Adrenal gland (tissue), 12 donors: ENCODE data around the gene STK24. TPM values are rescaled to one million over a fixed set of nuclear protein-coding genes. Genes with fewer than 3 reads are reported as not detected.

ENCODE experiments used
- DNase-seq, 7 donors: peaks; one replicate each; pipeline ENCODE4 v3.0.0-alpha.2; 2019 to 2020
- H3K27ac ChIP-seq, 5 donors: fragments of 200-600 bp; sonication (generic) in 4 of 5; 1 replicate in 3 of 5; 2 replicates in 2 of 5; pipeline versions ENCODE4 v1.5.1 to v1.8.0; 2016 to 2020; ENCODE audit warnings: mild to moderate bottlenecking in 1 of 5
- H3K27me3 ChIP-seq: fragments of 200-600 bp; 2 replicates; pipeline ENCODE4 v1.8.0; 2021
- H3K36me3 ChIP-seq, 2 donors: fragments of 200-600 bp; replicated peaks in 1 of 2; 1 replicate in 1 of 2; 2 replicates in 1 of 2; pipeline versions ENCODE4 v1.5.1 to v1.8.0; 2018 to 2022
- H3K4me1 ChIP-seq, 2 donors: fragments of 200-600 bp; replicated peaks in 1 of 2; 1 replicate in 1 of 2; 2 replicates in 1 of 2; pipeline versions ENCODE4 v1.5.1 to v1.8.0; 2018 to 2021
- H3K4me3 ChIP-seq, 4 donors: fragments of 200-600 bp; sonication (generic) in 3 of 4; one replicate each; pipeline ENCODE4 v1.5.1; 2016 to 2018
- H3K9me3 ChIP-seq, 3 donors: fragments of 200-600 bp; sonication (generic) in 1 of 3; replicated peaks in 1 of 3; 1 replicate in 2 of 3; 2 replicates in 1 of 3; pipeline versions ENCODE4 v1.5.1 to v1.8.0; 2016 to 2021
- CTCF ChIP-seq, 6 experiments: fragments of 450-650 bp in 4 of 6; fragments of 200-600 bp in 2 of 6; sonication (generic) in 1 of 6; IDR thresholded peaks; 1 replicate in 5 of 6; 2 replicates in 1 of 6; pipeline versions ENCODE4 v1.5.1 to v1.8.0; 2016 to 2021; ENCODE audit warnings: antibody characterized with exemption in 6 of 6, mild to moderate bottlenecking in 2 of 6, moderate library complexity in 1 of 6
- POLR2A ChIP-seq, 2 donors: fragments of 450-650 bp; IDR thresholded peaks; one replicate each; pipeline ENCODE4 v1.6.1; 2017; ENCODE audit warnings: antibody characterized with exemption in 2 of 2, mild to moderate bottlenecking in 2 of 2, moderate library complexity in 1 of 2
- WGBS, 4 donors: extraction: QIAGEN DNeasy Blood & Tissue Kit in 2 of 4; methylation state at CpG; one replicate each; pipeline versions ENCODE4 v1.1.5 to v1.1.7; 2013 to 2017; 5-methylcytosine and 5-hydroxymethylcytosine counted together
- intact Hi-C, 2 donors: fragments of 100-400 bp; cut with DNase I; formaldehyde crosslinking; loops; one replicate each; pipeline versions ENCODE4 v1.14.1 to v1.15.0; 2022 to 2023
- polyA plus RNA-seq, 3 donors: library from polyadenylated mRNA; stranded (reverse); fragments of 200-250 nt in 2 of 3; fragments of 350-450 nt in 1 of 3; fragmentation: Illumina TruSeq in 1 of 3; extraction: RNeasy Lipid Tissue Mini Kit (QIAGEN cat#74804) in 1 of 3; gene quantifications; one replicate each; pipeline ENCODE4 v1.2.3, GENCODE V29; 2013 to 2014
- total RNA-seq, 9 donors: library from RNA; depleted of rRNA in 4 of 9; stranded (reverse); fragments of >200 nt in 4 of 9; fragments of 120-200 nt in 1 of 9; fragmentation: NEBNext Ultra II Directional in 1 of 9; extraction: Animal tissue kit (Norgen Biotek cat#: 25700) in 1 of 9; gene quantifications; one replicate each; pipeline versions ENCODE4 v1.1.0 to v1.2.4, GENCODE V29; 2013 to 2023
- donor health status: healthy with polysubstance abuse.
- donor health status: Bipolar disorder and iron deficiency.
- donor health status: DM: yes; HTN: yes; CAD: no.
- donor health status: DM: no; HTN: no; CAD: no.
- donor health status: DM: no; HTN: no; CAD: no.
- donor health status: DM: yes; HTN: yes; CAD: no.

The STK24 gene
- total and polyA plus RNA-seq, 12 donors, result 17.7 to 72.2 (median 56.0) TPM

- no peaks in the 10 kb centered on the region for H3K4me1 ChIP-seq
- H3K27ac ChIP-seq, result no peak overlapping the region
- no peaks in the 10 kb centered on the region for H3K9me3 ChIP-seq
- TF ChIP-seq POLR2A (IDR thresholded peaks at IDR 0.05), result no peak
- peaks cover 0 to 23% of the 10 kb centered on the region in 2 donors for H3K36me3 ChIP-seq
- intact Hi-C loops, result no loop called here
- no peaks in the 10 kb centered on the region for H3K27me3 ChIP-seq
- H3K4me3 ChIP-seq, result no peak overlapping the region
- no peak for DNase-seq
- 83 to 87% (median 85%) methylated on average over 12 to 13 of the region's 13 CpGs for WGBS, 4 donors
Measured at GRCh38 chr13:98467263-98467985, 109.5 kb downstream of the STK24 start.

- Histone ChIP-seq H3K27me3 (no peaks in the 10 kb centered on the region), H3K27ac (no peak overlapping the region), H3K36me3 (peaks cover 0 to 24% of the 10 kb centered on the region in 2 donors), H3K4me1 (no peaks in the 10 kb centered on the region), H3K9me3 (no peaks in the 10 kb centered on the region), H3K4me3 (no peak overlapping the region)
- WGBS, 4 donors, result 39 to 70% (median 57%) methylated on average over 11 of the region's 11 CpGs
- peak in 5 of 7 donors; percentile 46 to 72 (median 56) for DNase-seq
- TF ChIP-seq CTCF (IDR thresholded peaks at IDR 0.05) (peak; percentile 41 to 56 (median 50)), POLR2A (IDR thresholded peaks at IDR 0.05) (no peak)
- intact Hi-C loops, result no loop called here
Measured at GRCh38 chr13:98466634-98467236, 110.2 kb downstream of the STK24 start.

GRCh38 chr13:98462946-98463345 lies 114.0 kb downstream of the STK24 start:
- intact Hi-C loops, result no loop called here
- Histone ChIP-seq H3K36me3 (peaks cover 0 to 48% of the 10 kb centered on the region in 2 donors), H3K9me3 (no peaks in the 10 kb centered on the region), H3K4me3 (no peak overlapping the region), H3K27me3 (no peaks in the 10 kb centered on the region), H3K27ac (no peak overlapping the region), H3K4me1 (no peaks in the 10 kb centered on the region)
- DNase-seq, result no peak
- WGBS, 4 donors, result 85 to 97% (median 96%) methylated on average over 8 of the region's 8 CpGs
- TF ChIP-seq POLR2A (IDR thresholded peaks at IDR 0.05) (no peak), CTCF (IDR thresholded peaks at IDR 0.05) (no peak)

- H3K27ac ChIP-seq, result no peak overlapping the region
- WGBS, 4 donors, result 93 to 98% (median 96%) methylated on average over 17 to 18 of the region's 18 CpGs
- DNase-seq, result no peak
- H3K4me1 ChIP-seq, result no peaks in the 10 kb centered on the region
- H3K36me3 ChIP-seq, result peaks cover 0 to 48% of the 10 kb centered on the region in 2 donors
- no peaks in the 10 kb centered on the region for H3K9me3 ChIP-seq
- no peak overlapping the region for H3K4me3 ChIP-seq
- H3K27me3 ChIP-seq, result no peaks in the 10 kb centered on the region
- TF ChIP-seq CTCF (IDR thresholded peaks at IDR 0.05), result no peak
- no peak for TF ChIP-seq POLR2A (IDR thresholded peaks at IDR 0.05)
- intact Hi-C loops, result no loop called here
Measured at GRCh38 chr13:98462241-98462882, 114.5 kb downstream of the STK24 start.
